Epithelial cell of esophagus (primary cell): ENCODE measurements around the gene SH2D5.
A peak's percentile ranks its signal among the peaks of the same experiment; 100 is the strongest.

ENCODE experiments used
- DNase-seq: peaks from one replicate; pipeline ENCODE4 v3.0.0; 2010; ENCODE audit warnings: low read depth
- H3K4me3 ChIP-seq: 2 replicates; pipeline ENCODE4 v1.5.1; 2011; ENCODE audit warnings: mild to moderate bottlenecking, low read length, control low read depth
- TF ChIP-seq, protein P1 (sequence below): IDR thresholded peaks from 2 replicates; pipeline ENCODE4 v1.5.1; 2011; ENCODE audit warnings: low read depth, mild to moderate bottlenecking, low read length, control low read depth, inconsistent platforms; ENCODE audit not compliant: insufficient read depth; ENCODE audit errors: missing control alignments

SH2D5 gene

DNA sequence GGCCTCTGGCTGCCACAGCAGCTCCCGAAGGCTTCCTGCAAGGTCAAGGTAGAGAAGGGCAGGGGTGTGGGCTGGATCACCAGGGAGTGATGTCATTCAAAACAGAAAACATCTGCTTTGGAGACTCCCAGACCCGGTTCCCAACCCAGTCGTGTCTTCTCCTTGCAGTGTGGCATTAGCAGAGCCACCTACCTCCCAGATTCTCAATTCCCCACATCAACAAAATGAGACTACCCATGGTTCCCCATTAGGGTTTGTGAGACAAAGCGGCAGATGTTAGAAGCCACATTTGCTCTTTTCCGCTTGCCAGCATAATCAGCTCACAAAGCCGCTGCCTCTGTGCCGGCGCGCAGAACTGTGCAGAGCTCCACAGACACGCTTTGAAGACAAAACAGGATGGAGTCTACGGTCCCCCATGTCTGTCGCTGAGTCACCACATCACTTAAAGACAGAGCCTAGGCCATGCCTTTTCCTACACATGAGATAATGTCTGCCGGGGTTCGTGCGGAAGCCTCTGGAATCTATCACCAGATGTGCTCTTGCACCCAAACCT, 27.2 kb downstream of the SH2D5 start:
- no peak for DNase-seq

DNA sequence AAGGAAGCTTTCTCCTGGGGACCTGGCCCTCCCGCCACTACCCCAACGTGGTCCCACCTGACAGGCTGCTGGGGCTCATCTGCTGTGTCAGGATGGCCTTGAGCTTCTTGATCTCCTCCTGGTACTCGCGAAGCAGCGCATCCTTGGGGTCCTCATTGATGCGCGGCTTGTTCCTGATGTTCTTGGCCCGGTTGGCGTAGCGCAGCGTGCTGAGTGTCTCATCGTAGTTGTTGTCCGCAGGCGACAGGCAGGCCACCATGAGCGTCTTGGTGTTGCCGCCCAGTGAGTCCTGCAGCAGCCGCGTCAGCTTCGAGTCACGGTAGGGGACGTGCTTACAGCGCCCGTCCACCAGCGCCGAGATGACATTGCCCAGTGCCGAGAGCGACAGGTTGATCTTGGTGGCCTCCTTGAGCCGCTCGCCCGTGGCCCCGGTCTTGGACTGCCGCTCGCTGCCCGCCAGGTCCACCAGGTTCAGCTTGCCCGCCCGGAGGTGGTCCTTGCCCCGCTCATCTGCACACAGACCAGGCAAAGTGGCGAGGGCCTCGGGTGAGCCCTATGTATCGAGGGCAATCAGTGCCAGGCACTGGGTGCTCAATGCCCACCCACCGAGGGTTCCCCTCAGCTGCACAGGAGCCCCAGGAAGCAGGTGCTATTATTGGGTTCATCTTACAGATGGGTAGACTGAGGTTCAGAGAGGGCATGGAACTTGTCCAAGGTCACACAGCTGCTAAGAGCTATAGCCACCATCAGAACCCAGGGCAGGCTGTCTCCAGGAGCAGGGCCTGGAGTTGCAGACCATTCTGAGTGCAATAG, 27.9 kb downstream of the SH2D5 start:
- TF ChIP-seq, protein P1, sequence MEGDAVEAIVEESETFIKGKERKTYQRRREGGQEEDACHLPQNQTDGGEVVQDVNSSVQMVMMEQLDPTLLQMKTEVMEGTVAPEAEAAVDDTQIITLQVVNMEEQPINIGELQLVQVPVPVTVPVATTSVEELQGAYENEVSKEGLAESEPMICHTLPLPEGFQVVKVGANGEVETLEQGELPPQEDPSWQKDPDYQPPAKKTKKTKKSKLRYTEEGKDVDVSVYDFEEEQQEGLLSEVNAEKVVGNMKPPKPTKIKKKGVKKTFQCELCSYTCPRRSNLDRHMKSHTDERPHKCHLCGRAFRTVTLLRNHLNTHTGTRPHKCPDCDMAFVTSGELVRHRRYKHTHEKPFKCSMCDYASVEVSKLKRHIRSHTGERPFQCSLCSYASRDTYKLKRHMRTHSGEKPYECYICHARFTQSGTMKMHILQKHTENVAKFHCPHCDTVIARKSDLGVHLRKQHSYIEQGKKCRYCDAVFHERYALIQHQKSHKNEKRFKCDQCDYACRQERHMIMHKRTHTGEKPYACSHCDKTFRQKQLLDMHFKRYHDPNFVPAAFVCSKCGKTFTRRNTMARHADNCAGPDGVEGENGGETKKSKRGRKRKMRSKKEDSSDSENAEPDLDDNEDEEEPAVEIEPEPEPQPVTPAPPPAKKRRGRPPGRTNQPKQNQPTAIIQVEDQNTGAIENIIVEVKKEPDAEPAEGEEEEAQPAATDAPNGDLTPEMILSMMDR: no peak
- DNase-seq: no peak
- no peak overlapping the region for H3K4me3 ChIP-seq

More for the DNA sequence above, 27.2 kb downstream of the SH2D5 start:
- TF ChIP-seq, protein P1: no peak
- no peak overlapping the region for H3K4me3 ChIP-seq

DNA sequence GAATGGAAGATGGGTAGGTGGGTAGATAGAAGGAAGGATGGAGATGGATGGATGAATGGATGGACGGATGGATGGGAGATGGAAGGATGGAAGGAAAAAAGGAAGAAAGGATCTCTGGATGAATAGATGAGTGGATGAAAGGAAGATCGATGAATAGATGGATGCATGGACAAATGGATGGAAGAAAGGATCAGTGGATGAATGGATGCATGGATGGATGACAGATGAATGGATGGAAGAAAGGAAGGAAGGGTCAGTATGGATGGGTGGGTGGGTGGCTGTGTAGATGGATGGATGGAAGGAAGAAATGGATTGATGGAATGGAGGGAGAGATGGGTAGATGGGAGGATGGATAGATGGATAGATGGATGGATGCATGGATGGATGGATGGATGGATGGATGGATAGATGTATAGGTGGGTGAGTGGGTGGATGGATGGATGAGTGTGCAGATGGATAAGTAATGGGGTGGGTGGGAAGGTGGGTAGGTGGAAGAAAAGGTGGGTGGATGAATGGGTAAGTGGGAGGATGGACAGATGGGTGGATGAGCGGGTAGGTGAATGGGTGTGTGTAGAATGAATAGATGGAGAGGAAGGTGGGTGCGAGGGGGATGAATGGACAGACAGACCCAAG, 29.3 kb downstream of the SH2D5 start:
- DNase-seq: no peak
- no peak overlapping the region for H3K4me3 ChIP-seq
- TF ChIP-seq, protein P1: no peak

GRCh38 chr1:20702416-20702815, 30.1 kb downstream of the SH2D5 start:
- TF ChIP-seq, protein P1: peak; percentile 52
- DNase-seq: peak; percentile 29
- no peak overlapping the region for H3K4me3 ChIP-seq

DNA sequence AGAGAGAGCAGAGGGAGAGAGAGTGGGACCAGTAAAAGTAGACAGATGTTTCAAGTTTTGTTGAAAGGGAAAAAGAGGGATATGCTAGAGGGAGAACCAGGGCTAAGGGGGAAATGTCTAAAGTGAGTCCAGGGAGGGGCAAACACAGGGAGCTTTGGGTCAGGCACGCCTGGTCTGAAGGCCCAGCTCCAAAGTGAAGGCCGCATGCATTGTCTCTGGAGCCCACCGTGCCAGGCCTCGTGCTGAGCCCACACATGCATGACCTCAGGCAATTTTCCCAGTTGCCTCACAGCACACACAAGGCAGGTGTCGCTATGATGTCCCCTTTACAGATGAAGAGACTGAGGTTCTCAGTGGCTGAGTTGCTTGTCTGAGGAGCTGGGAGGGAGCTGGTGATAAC, 30.7 kb downstream of the SH2D5 start:
- DNase-seq: no peak
- TF ChIP-seq, protein P1: no peak
- H3K4me3 ChIP-seq: no peak overlapping the region

GRCh38 chr1:20701446-20701845, 31.1 kb downstream of the SH2D5 start:
- no peak for DNase-seq
- no peak overlapping the region for H3K4me3 ChIP-seq
- TF ChIP-seq, protein P1: no peak
